HG03066 (cell line): ENCODE results near the gene AMPD1.

Source experiments
- ATAC-seq: cut with Tn5 transposase; IDR thresholded peaks from one replicate; pipeline ENCODE4 v1.9.1; 2021; ENCODE audit warnings: low read depth; ENCODE audit not compliant: unreplicated experiment

AMPD1 gene

GRCh38 chr1:114701931-114702330, 6.6 kb upstream of the AMPD1 start:
- ATAC-seq: no peak

- ATAC-seq: no peak
Measured at GRCh38 chr1:114700036-114700600, 4.8 kb upstream of the AMPD1 start.

DNA sequence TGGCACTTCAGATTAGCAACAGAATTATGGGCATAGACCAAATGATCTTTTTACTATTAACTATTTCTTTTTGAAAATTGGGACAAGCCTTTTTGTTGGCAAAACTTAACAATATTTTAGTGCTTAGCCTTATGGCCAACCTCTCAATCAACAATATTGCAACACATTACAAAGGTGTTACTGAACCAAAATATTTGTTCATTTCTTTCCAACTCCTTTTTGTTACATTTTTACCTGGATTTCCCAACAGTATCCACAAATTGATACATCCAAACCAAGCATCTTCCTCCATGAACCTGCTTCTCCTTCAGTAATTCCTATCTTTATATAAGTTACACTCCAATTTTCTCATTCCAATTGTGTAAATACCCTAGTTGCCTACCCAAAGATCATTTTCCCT, 1.5 kb upstream of the AMPD1 start:
- ATAC-seq: no peak

DNA sequence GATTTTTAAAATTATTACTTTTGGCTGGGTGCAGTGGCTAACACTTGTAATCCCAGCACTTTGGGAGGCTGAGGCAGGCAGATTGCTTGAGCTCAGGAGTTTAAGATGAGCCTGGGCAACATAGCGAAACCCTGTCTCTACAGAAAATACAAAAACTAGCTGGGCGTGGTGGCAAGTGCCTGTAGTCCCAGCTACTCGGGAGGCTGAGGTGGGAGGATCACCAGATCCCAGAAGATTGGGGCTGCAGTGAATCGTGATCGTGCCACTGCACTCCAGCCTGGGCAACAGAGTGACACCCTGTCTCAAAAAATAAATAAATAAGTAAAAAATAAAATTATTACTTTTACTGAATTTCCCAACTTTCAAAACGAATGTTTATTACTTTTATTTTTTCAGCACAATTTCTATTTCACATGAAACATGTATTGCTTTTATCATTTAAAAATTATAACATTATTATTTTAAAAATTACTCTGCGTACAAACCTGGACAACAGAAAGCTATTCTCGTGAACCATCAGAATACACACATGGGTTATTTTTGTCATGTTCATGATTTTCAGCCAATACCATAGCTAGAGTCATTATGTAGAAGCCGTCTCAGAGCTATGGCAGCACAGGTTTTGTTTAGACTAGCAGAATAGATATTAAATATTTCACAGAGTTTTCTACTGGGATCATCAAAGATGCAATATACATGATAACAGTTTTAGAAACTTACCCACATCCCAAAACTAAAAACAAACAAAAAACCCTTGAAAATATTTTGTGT, 621 bp downstream of the AMPD1 start:
- ATAC-seq: no peak

DNA sequence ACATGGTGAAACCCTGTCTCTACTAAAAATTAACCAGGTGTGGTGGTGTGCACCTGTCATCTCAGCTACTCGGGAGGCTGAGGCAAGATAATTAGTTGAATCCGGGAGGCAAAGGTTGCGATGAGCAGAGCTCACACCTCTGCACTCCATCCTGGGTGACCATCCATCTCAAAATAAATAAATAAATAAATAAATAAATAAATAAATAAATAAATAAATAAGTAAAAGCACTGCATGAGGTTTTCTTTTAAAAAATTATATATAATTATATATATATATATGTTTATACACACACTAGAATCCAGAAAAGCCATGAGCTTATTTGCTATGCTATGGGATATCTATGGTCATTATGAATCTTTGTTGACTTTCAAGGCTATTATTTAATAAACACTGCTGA, 2.4 kb downstream of the AMPD1 start:
- ATAC-seq: no peak

DNA sequence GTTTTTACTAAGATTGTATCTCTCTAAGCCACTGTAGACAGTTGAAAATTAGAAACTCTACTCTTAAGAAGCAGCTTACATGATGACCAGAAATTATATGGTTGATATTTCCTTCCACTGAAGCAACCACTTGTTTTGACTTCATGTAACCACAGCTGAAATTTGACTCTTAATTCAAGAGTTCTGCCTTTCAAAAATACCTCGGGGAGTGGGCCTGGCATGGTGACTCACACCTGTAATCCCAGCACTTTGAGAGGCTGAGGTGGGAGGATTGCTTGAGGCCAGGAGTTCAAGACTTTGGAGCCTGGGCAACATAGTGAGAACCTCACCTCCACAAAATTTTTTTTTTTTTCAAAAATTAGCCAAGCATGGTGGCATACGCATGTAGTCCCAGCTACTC, 4.3 kb downstream of the AMPD1 start:
- ATAC-seq: no peak

DNA sequence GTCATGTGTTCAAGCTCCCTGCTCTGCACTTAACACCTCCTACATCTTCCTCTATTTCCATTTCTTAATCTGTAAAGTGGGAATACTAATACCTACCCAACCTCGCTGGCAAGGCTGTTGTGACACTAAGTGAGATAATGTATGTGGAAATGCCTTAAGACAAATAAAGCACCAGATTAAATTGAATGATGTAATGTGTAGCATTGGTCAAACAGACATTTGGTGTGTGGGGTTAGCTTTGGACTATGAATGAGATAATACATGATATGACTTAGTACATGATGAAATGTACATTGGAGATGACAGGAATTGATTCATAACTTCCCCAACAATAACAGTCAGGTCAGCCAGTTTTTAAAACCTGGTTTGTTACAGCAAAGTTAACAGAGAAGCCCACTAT, 5.2 kb downstream of the AMPD1 start:
- ATAC-seq: no peak

GRCh38 chr1:114688526-114688925, 6.8 kb downstream of the AMPD1 start:
- no peak for ATAC-seq

DNA sequence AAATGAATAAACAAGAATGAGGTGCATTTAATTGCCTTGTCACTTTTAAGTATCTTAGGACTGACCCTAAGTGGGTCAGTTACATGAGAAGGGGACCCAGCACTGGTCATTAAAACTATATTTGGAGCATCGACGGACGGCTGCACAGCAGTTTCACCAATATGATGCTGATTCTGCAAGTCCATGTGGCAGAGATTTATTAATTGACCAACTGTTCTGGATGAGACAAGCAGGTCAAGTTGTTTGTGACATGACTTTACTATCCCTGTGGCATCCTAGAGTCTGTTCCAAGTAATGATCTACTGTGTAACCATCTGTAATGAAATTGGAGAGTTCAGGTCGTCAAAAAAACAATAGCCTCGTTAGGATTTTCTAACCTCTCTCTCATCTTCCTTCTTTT, 9.5 kb downstream of the AMPD1 start:
- no peak for ATAC-seq

GRCh38 chr1:114677691-114678090, 17.7 kb downstream of the AMPD1 start:
- no peak for ATAC-seq

- ATAC-seq: no peak
Measured at GRCh38 chr1:114676115-114676514, 19.2 kb downstream of the AMPD1 start.

DNA sequence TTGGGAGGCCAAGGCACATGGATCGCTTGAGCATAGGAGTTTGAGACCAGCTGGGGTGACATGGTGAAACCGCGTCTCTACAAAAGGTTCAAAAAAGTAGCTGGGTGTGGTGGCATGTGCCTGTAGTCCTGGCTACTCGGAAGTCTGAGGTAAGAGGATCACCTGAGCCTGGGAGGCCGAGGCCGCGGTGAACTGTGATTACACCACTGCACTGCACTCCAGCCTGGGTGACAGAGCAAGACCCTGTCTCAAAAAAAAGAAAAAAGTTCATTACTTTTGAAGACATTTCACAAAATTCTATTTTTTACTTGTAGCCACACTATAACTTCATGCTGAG, 23.4 kb downstream of the AMPD1 start:
- no peak for ATAC-seq

- ATAC-seq: no peak
Measured at GRCh38 chr1:114671011-114671938, 24.1 kb downstream of the AMPD1 start.

DNA sequence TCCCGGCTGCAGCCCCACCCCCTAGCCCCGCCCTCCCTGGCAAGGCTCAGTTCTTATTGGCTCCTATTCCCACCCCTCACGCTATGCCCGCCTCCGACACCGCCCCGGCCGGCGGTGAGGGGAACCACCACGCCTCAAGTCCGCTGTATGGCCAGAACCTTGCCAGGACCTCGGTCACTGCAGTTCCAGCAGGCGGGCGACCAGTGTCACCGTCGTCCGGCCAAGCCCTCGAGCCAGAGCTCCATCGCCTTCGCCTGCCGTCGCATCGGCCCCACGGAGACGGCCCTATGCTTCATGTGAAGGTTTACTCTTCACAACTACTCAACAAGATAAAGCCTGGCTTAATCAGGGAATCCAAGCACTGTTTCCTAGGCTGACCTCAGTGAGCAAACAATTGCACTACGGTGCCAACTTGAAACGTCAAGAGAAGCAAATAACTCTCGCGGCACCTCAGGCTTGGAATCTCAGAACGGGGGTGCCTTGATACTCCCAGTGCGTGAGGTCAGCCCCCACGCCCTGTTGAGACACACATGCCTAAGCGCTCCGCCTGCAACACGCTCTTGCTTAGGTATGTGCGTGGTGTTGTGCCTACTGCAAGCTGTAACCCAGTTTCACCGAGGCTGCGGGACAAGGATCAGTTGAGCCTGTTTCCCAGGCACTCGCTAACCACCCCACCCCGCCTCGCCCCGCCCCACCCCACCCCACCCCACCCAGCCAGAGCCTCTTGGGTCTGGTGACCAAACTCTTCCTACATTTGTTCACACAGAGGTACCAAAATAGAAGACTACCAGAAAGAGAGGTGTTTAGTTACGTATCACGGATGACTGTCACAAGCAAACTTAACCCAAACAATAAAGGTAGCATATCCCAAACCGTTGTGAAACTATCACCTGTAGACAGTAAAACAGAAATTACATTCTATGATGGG, 25.0 kb downstream of the AMPD1 start:
- ATAC-seq: peak; percentile 98

GRCh38 chr1:114669562-114670082, 25.7 kb downstream of the AMPD1 start, which contains the start of gene DENND2C:
TSS of gene DENND2C (minus strand) at chr1:114670049. CDS start at chr1:114625984, 44,065 bp downstream.
- peak; percentile 54 for ATAC-seq

- ATAC-seq: no peak
Measured at GRCh38 chr1:114668784-114669561, 26.4 kb downstream of the AMPD1 start.

- ATAC-seq: no peak
Measured at GRCh38 chr1:114668373-114668772, 27.0 kb downstream of the AMPD1 start.

- no peak for ATAC-seq
Measured at GRCh38 chr1:114666954-114667353, 28.4 kb downstream of the AMPD1 start.

- ATAC-seq: no peak
Measured at GRCh38 chr1:114660238-114660637, 35.1 kb downstream of the AMPD1 start.
